K562 (cell line): ENCODE results near the gene SEC14L3. TPM values are rescaled to one million over a fixed set of nuclear protein-coding genes. Genes with fewer than 3 reads are reported as not detected.

Experiments used
- ATAC-seq: fragments of 200-7000 bp; cut with Tn5 transposase; 3 replicates; pipeline ENCODE4 v1.9.1; 2020; ENCODE audit warnings: moderate library complexity
- BruUV-seq: library from RNA; stranded (reverse); fragments of 400-500 nt; replicated peaks from 2 replicates; lab custom pipeline; 2021; lab: Mats Ljungman, UMichigan
- CTCF ChIA-PET: fragments of 300-600 bp; formaldehyde crosslinking; extraction: SDS; loops from one replicate; lab custom pipeline; 2021; ENCODE audit warnings: low intra/inter-chr PET ratio; lab: Yijun Ruan, JAX
- POLR2A ChIA-PET: fragments of 300-600, 350-650 bp; sonication (Branson Sonifier 250); formaldehyde crosslinking; extraction: SDS; loops from one replicate; lab custom pipeline; 2021; ENCODE audit warnings: antibody characterized with exemption, inconsistent platforms; lab: Yijun Ruan, JAX
- DNase-seq, 4 experiments: peaks; one replicate each; pipeline versions ENCODE4 v3.0.0 to v3.0.0-alpha.2; 2011 to 2018; ENCODE audit warnings: low spot score in 3 of 4, mixed read lengths in 3 of 4; ENCODE audit errors: extremely low read depth in 1 of 4
- FAIRE-seq: peaks from 2 replicates; lab custom pipeline; 2011; peaks lifted over from hg19 to GRCh38; lab: Jason Lieb, UNC
- H2AFZ ChIP-seq: 2 replicates; pipeline ENCODE4 v1.6.0; 2011; ENCODE audit warnings: low read depth, low read length, control low read depth, inconsistent platforms
- H3K27ac ChIP-seq: fragments of 200-600 bp; 3 replicates; pipeline ENCODE4 v1.8.0; 2011; ENCODE audit warnings: low read depth, mild to moderate bottlenecking, control low read depth, inconsistent platforms, low read length, moderate library complexity, mixed read lengths; ENCODE audit errors: extremely low read depth
- H3K27me3 ChIP-seq, 2 experiments: fragments of 300-600 bp in 1 of 2; 2 replicates in 1 of 2; 3 replicates in 1 of 2; pipeline versions ENCODE4 v1.6.0 to v1.8.0; 2011; ENCODE audit warnings: inconsistent platforms in 2 of 2, low read length in 2 of 2, mild to moderate bottlenecking in 1 of 2, mixed read lengths in 1 of 2, moderate library complexity in 1 of 2; ENCODE audit not compliant: control insufficient read depth in 2 of 2, insufficient read depth in 2 of 2
- H3K36me3 ChIP-seq: fragments of 300-600 bp; 3 replicates; pipeline ENCODE4 v1.8.0; 2011; ENCODE audit warnings: mild to moderate bottlenecking, low read length, inconsistent platforms; ENCODE audit not compliant: control insufficient read depth, insufficient read depth
- H3K4me1 ChIP-seq, 2 experiments: fragments of 200-600 bp in 1 of 2; replicated peaks in 1 of 2; 2 replicates in 1 of 2; 3 replicates in 1 of 2; pipeline versions ENCODE4 v1.5.1 to v1.8.0; 2011; ENCODE audit warnings: inconsistent platforms in 2 of 2, low read length in 2 of 2, mild to moderate bottlenecking in 1 of 2, mixed read lengths in 1 of 2, moderate library complexity in 1 of 2; ENCODE audit not compliant: control insufficient read depth in 2 of 2, insufficient read depth in 2 of 2
- H3K4me2 ChIP-seq: 2 replicates; pipeline ENCODE4 v1.6.1; 2011; ENCODE audit warnings: low read length, control low read depth, inconsistent platforms, mixed read lengths; ENCODE audit not compliant: insufficient read depth
- H3K4me3 ChIP-seq: fragments of 200-600 bp; sonication (generic), shearing (Covaris generic); 2 replicates; pipeline ENCODE4 v1.5.1; 2016; ENCODE audit warnings: control low read depth, inconsistent platforms
- H3K79me2 ChIP-seq: fragments of 200-600 bp; 3 replicates; pipeline ENCODE4 v1.8.0; 2011; ENCODE audit warnings: low read length, inconsistent platforms; ENCODE audit not compliant: control insufficient read depth, insufficient read depth
- H3K9ac ChIP-seq, 2 experiments: 2 replicates each; pipeline versions ENCODE4 v1.6.0 to v1.6.1; 2011; ENCODE audit warnings: low read depth in 2 of 2, low read length in 2 of 2, control low read depth in 1 of 2, inconsistent platforms in 1 of 2, mild to moderate bottlenecking in 1 of 2, mixed read lengths in 1 of 2; ENCODE audit not compliant: insufficient read depth in 1 of 2
- H3K9me1 ChIP-seq: one replicate; pipeline ENCODE4 v1.6.0; 2011; ENCODE audit warnings: inconsistent platforms, mild to moderate bottlenecking, low read length, moderate library complexity; ENCODE audit not compliant: control insufficient read depth, insufficient read depth
- H3K9me3 ChIP-seq: replicated peaks from 2 replicates; pipeline ENCODE4 v1.5.1; 2011; ENCODE audit warnings: low read depth, low read length, inconsistent platforms; ENCODE audit not compliant: control insufficient read depth, insufficient read depth
- H4K20me1 ChIP-seq: replicated peaks from 2 replicates; pipeline ENCODE4 v1.6.1; 2011; ENCODE audit warnings: low read length, inconsistent platforms, mixed read lengths; ENCODE audit not compliant: control insufficient read depth, insufficient read depth
- ARID3A ChIP-seq: IDR thresholded peaks from 2 replicates; pipeline ENCODE4 v1.6.1; 2012; ENCODE audit warnings: low read depth, low read length, improper control_type of control experiment, borderline replicate concordance
- BRD9 ChIP-seq: fragments of 450-650 bp; IDR thresholded peaks from 2 replicates; pipeline ENCODE4 v1.6.1; 2018; ENCODE audit warnings: low read depth; ENCODE audit not compliant: partially characterized antibody
- CREB3 ChIP-seq: fragments of 450-650 bp; conservative IDR thresholded peaks from 2 replicates; pipeline ENCODE4 v1.6.1; 2016; ENCODE audit warnings: missing genetic modification characterization, low read depth, mild to moderate bottlenecking, missing compliant biosample characterization, moderate library complexity
- NCOA1 ChIP-seq: fragments of 450-650 bp; IDR thresholded peaks from 2 replicates; pipeline ENCODE4 v1.6.1; 2016; ENCODE audit warnings: low read depth
- NR4A1 ChIP-seq, 2 experiments: fragments of 250-450 bp in 1 of 2; fragments of 450-650 bp in 1 of 2; sonication (Bioruptor Pico) in 1 of 2; IDR thresholded peaks; 2 replicates each; pipeline versions ENCODE4 v1.4.0 to v1.6.1; 2016 to 2020; ENCODE audit warnings: mild to moderate bottlenecking in 2 of 2, missing compliant biosample characterization in 1 of 2, missing genetic modification characterization in 1 of 2, moderate library complexity in 1 of 2
- RBM15 ChIP-seq: fragments of 200-400 bp; formaldehyde crosslinking; IDR thresholded peaks from 2 replicates; pipeline ENCODE4 v1.6.1; 2018; ENCODE audit warnings: mild to moderate bottlenecking, low read length, moderate library complexity; ENCODE audit not compliant: insufficient read depth
- ZBTB9 ChIP-seq: fragments of 450-650 bp; formaldehyde crosslinking; IDR thresholded peaks from 2 replicates; pipeline ENCODE4 v1.4.0; 2020; ENCODE audit warnings: mild to moderate bottlenecking, moderate library complexity
- WGBS: fragments of 100-300 bp; shearing (Covaris generic); methylation state at CpG from one replicate; pipeline ENCODE4 v1.1.6; 2016; ENCODE audit warnings: low coverage, mixed read lengths; ENCODE audit not compliant: insufficient coverage; ENCODE audit errors: missing lambda C conversion rate; 5-methylcytosine and 5-hydroxymethylcytosine counted together
- in situ Hi-C: fragments of 300-500 bp; cut with MboI; formaldehyde crosslinking; loops from 4 replicates; pipeline ENCODE4 v1.15.0; 2018; ENCODE audit warnings: inconsistent platforms, mixed read lengths
- intact Hi-C: fragments of 100-400 bp; cut with micrococcal nuclease; formaldehyde crosslinking; loops from 2 replicates; pipeline ENCODE4 v1.14.2; 2022
- polyA plus RNA-seq, 8 experiments: library from polyadenylated mRNA; depleted of rRNA in 4 of 8; stranded (reverse) in 5 of 8; unstranded in 3 of 8; fragments of >200 nt; fragmentation: Nextera tagmentation in 2 of 8; fragmentation: Illumina TruSeq in 1 of 8; extraction: Ambion mirVana in 2 of 8; extraction: Trizol in 1 of 8; gene quantifications; 2 replicates each; pipeline versions ENCODE4 v1.2.1 to v1.2.3, GENCODE V29; 2011 to 2014; ENCODE audit warnings: inconsistent platforms in 1 of 8, missing spikeins in 1 of 8
- total RNA-seq, 7 experiments: library from RNA; depleted of rRNA in 6 of 7; stranded (reverse); fragments of >200 nt in 6 of 7; fragmentation: Illumina TruSeq in 2 of 7; extraction: Trizol in 2 of 7; gene quantifications; 2 replicates each; pipeline versions ENCODE4 v1.2.1 to v1.2.3, GENCODE V29; 2011 to 2021; ENCODE audit warnings: low replicate concordance in 1 of 7

SEC14L3 gene
- total and polyA plus RNA-seq, 9 of the 15 experiments (the other 6 are each of a cell fraction or from before 2014, with no cell fraction given): not detected

- intact Hi-C loops (loop anchor here (1.0 kb wide), 1 partner anchor 35 kb away; no protein-coding TSS in a partner anchor), in situ Hi-C loops (loop anchor here (5.0 kb wide), 1 partner anchor 34 kb away; no protein-coding TSS in a partner anchor)
- Histone ChIP-seq H3K4me3 (peak overlapping the region; percentile 59), H2AFZ (peak overlapping the region; percentile 91; the same call in 1 of the 2 replicates), H3K36me3 (peaks cover 25% of the 10 kb centered on the region; the same call in 2 of the 3 replicates), H3K79me2 (peaks cover 49% of the 10 kb centered on the region), H3K9me1 (no peaks in the 10 kb centered on the region), H4K20me1 (no peaks in the 10 kb centered on the region), H3K9me3 (no peaks in the 10 kb centered on the region; the same call in 1 of the 2 replicates), H3K9ac (peak overlapping the region; percentile 88 to 91), H3K4me2 (peak overlapping the region; percentile 94), H3K4me1 (peaks cover 30 to 47% of the 10 kb centered on the region in 2 experiments), H3K27ac (peak overlapping the region; percentile 83), H3K27me3 (no peaks in the 10 kb centered on the region)
- ChIA-PET CTCF (interaction anchor here (0.6 to 0.9 kb wide), 3 partner anchors 36 to 1538 kb away, joined by 3 to 4 read pairs (median 3); no protein-coding TSS in a partner anchor), POLR2A (interaction anchor here (0.6 to 1.0 kb wide), 2 partner anchors 13 to 240 kb away, joined by 3 read pairs; no protein-coding TSS in a partner anchor)
- ATAC-seq: peak; percentile 38
- 10% methylated on average over 10 of the region's 29 CpGs for WGBS
- BruUV-seq: TSS peak; percentile 51
- peak; percentile 51 to 79 (median 58) for DNase-seq
- peak; percentile 88 for FAIRE-seq
- TF ChIP-seq ARID3A (no peak), NR4A1 (CRISPR knock-in tag; IDR thresholded peaks at IDR 0.05) (no peak), NR4A1 (tag; IDR thresholded peaks at IDR 0.05) (no peak), BRD9 (peak; percentile 57), RBM15 (no peak), NCOA1 (no peak), CREB3 (no peak), ZBTB9 (CRISPR knock-in tag) (no peak)
These were observed 45.1 kb downstream of the SEC14L3 start for GRCh38 chr22:30426388-30427353.
